ENCODE measurements around the gene PQBP1. TPM values are rescaled to one million over a fixed set of nuclear protein-coding genes. Genes with fewer than 3 reads are reported as not detected.

Gene PQBP1
- total RNA-seq, 1 donor from 2014 or later: 14.8 TPM

GRCh38 chrX:48917139-48918001 lies 19.6 kb downstream of the PQBP1 start:
- Histone ChIP-seq H3K27ac (peak overlapping the region; percentile 74 to 91), H3K4me1 (peaks cover 0 to 3% of the 10 kb centered on the region in 2 donors), H3K4me3 (peak overlapping the region; percentile 36 to 74), H3K36me3 (no peaks in the 10 kb centered on the region), H3K27me3 (no peaks in the 10 kb centered on the region), H3K9me3 (no peaks in the 10 kb centered on the region)
- intact Hi-C loops (cut with DNase I): loop anchor here (2.0 to 10.0 kb wide), 5 partner anchors 27 to 383 kb away; partner anchors contain the start of genes MAGIX, RBM3, SUV39H1 and TBC1D25
- peak; percentile 89 to 92 (median 91) for TF ChIP-seq CTCF (IDR thresholded peaks at IDR 0.05)
- DNase-seq (ENCODE audit: low spot score in 2 of 2): peak; percentile 69 to 96

GRCh38 chrX:48918301-48918642 lies 20.5 kb downstream of the PQBP1 start:
- Histone ChIP-seq H3K9me3 (no peaks in the 10 kb centered on the region), H3K27ac (peak overlapping the region; percentile 74 to 91)
- intact Hi-C loops (cut with DNase I): loop anchor here (5.0 to 10.0 kb wide), 3 partner anchors 247 to 383 kb away; partner anchors contain the start of genes MAGIX, RBM3 and TBC1D25

GRCh38 chrX:48918643-48919340 lies 21.1 kb downstream of the PQBP1 start, which contains the start of gene PIM2:
TSS of gene PIM2 (minus strand) at chrX:48919024. CDS start at chrX:48918834, 190 bp downstream.
- intact Hi-C loops (cut with DNase I): loop anchor here (1.0 to 10.0 kb wide), 5 partner anchors 39 to 384 kb away; partner anchors contain the start of genes MAGIX, OTUD5, RBM3 and TBC1D25
- peak; percentile 86 to 95 for DNase-seq (ENCODE audit: low spot score in 2 of 2)
- Histone ChIP-seq H3K36me3 (peaks cover 10 to 11% of the 10 kb centered on the region in 2 donors), H3K27me3 (no peaks in the 10 kb centered on the region), H3K27ac (peak within 1 kb of the TSS; percentile 74 to 91), H3K4me1 (peaks cover 0 to 3% of the 10 kb centered on the region in 2 donors), H3K9me3 (no peaks in the 10 kb centered on the region), H3K4me3 (peak within 1 kb of the TSS; percentile 36 to 74)
- no peak for TF ChIP-seq CTCF (IDR thresholded peaks at IDR 0.05)

More at GRCh38 chrX:48918301-48918642, 20.5 kb downstream of the PQBP1 start:
- TF ChIP-seq CTCF (IDR thresholded peaks at IDR 0.05): no peak
- Histone ChIP-seq H3K4me1 (peaks cover 0 to 3% of the 10 kb centered on the region in 2 donors), H3K4me3 (peak overlapping the region; percentile 36 to 74), H3K27me3 (no peaks in the 10 kb centered on the region), H3K36me3 (peaks cover 5 to 6% of the 10 kb centered on the region in 2 donors)
- DNase-seq (ENCODE audit: low spot score in 2 of 2): no peak

GRCh38 chrX:48919360-48919841 lies 21.7 kb downstream of the PQBP1 start:
- no peak for DNase-seq (ENCODE audit: low spot score in 2 of 2)
- H3K36me3 ChIP-seq: peaks cover 11 to 17% of the 10 kb centered on the region in 2 donors
- H3K9me3 ChIP-seq: no peaks in the 10 kb centered on the region
- peak overlapping the region; percentile 74 to 91 for H3K27ac ChIP-seq
- no peak for TF ChIP-seq CTCF (IDR thresholded peaks at IDR 0.05)
- no peaks in the 10 kb centered on the region for H3K27me3 ChIP-seq
- H3K4me1 ChIP-seq: peaks cover 0 to 3% of the 10 kb centered on the region in 2 donors
- H3K4me3 ChIP-seq: peak overlapping the region; percentile 36 to 74
- intact Hi-C loops (cut with DNase I): loop anchor here (1.0 to 10.0 kb wide), 5 partner anchors 38 to 385 kb away; partner anchors contain the start of genes MAGIX, OTUD5, RBM3 and TBC1D25
